A673 (cell line): ENCODE results near the gene RCAN3.

Source experiments
- EZH2 ChIP-seq: fragments of 200-600 bp; sonication (generic); IDR thresholded peaks from 2 replicates; pipeline ENCODE4 v1.6.1; 2017; ENCODE audit warnings: borderline replicate concordance, low read depth, mild to moderate bottlenecking, mixed read lengths, antibody characterized with exemption, low read length; ENCODE audit not compliant: poor library complexity, severe bottlenecking
- TF ChIP-seq, protein P1 (sequence below): fragments of 300-800, 200-600 bp; sonication (generic); conservative IDR thresholded peaks from 2 replicates; pipeline ENCODE4 v1.5.1; 2017; ENCODE audit warnings: low read depth, mild to moderate bottlenecking, antibody characterized with exemption, low read length, moderate library complexity, mixed read lengths

DNA sequence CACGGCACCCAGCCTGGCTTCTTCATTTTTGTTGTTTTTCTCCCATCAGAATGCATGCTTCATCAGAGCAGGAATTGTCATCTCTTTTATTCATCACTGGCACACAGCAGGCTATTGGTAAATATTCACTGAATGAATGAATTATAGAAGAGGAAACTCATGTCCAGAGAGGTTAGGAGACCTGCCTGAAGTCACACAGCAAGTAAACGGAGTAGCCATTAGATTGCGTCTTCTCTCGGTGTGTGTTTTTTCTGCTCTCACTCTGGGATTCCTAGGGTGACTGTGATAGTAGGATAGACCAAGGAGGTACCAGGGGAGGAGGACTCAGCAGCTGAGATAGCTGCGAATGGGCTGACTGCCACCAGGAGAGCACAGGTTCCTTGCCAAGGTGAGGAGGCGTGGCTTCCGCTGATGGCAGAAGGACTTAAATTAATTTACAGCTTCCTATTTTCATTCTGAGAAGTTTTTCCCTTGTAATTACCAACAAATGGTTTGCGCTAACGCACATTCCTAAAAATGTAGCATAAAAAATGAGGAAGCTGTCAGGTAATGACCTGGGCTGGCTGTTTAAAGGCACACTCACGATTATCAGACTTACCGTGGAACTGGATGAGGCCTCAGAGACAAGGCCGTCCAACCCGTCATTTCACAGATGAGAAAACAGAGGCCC lies 48.8 kb downstream of the RCAN3 start:
- TF ChIP-seq, protein P1, sequence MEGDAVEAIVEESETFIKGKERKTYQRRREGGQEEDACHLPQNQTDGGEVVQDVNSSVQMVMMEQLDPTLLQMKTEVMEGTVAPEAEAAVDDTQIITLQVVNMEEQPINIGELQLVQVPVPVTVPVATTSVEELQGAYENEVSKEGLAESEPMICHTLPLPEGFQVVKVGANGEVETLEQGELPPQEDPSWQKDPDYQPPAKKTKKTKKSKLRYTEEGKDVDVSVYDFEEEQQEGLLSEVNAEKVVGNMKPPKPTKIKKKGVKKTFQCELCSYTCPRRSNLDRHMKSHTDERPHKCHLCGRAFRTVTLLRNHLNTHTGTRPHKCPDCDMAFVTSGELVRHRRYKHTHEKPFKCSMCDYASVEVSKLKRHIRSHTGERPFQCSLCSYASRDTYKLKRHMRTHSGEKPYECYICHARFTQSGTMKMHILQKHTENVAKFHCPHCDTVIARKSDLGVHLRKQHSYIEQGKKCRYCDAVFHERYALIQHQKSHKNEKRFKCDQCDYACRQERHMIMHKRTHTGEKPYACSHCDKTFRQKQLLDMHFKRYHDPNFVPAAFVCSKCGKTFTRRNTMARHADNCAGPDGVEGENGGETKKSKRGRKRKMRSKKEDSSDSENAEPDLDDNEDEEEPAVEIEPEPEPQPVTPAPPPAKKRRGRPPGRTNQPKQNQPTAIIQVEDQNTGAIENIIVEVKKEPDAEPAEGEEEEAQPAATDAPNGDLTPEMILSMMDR = no peak
- TF ChIP-seq EZH2 = no peak
